Endodermal cell (in vitro differentiated cells): ENCODE data around the gene CDKL1. TPM values are rescaled to one million over a fixed set of nuclear protein-coding genes. Genes with fewer than 3 reads are reported as not detected.

Experiments
- DNase-seq: peaks from one replicate; pipeline ENCODE4 v3.0.0-alpha.2; 2017
- H3K27ac ChIP-seq: 2 replicates; pipeline ENCODE4 v1.5.1; 2013; ENCODE audit warnings: mild to moderate bottlenecking, low read depth, low read length, moderate library complexity
- H3K27me3 ChIP-seq: 2 replicates; pipeline ENCODE4 v1.6.1; 2013; ENCODE audit warnings: mild to moderate bottlenecking, low read length, moderate library complexity; ENCODE audit not compliant: insufficient read depth, control insufficient read depth, poor library complexity, severe bottlenecking
- H3K36me3 ChIP-seq: 2 replicates; pipeline ENCODE4 v1.7.0; 2013; ENCODE audit warnings: mild to moderate bottlenecking, low read length, moderate library complexity; ENCODE audit not compliant: control insufficient read depth, insufficient read depth
- H3K4me1 ChIP-seq: one replicate; pipeline ENCODE4 v1.7.0; 2013; ENCODE audit warnings: low read length; ENCODE audit not compliant: control insufficient read depth, insufficient read depth
- H3K4me3 ChIP-seq: 2 replicates; pipeline ENCODE4 v1.5.1; 2013; ENCODE audit warnings: mild to moderate bottlenecking, low read length, moderate library complexity
- H3K9ac ChIP-seq: 2 replicates; pipeline ENCODE4 v1.6.1; 2013; ENCODE audit warnings: mild to moderate bottlenecking, low read length, moderate library complexity; ENCODE audit not compliant: poor library complexity, severe bottlenecking; ENCODE audit errors: extremely low read depth
- H3K9me3 ChIP-seq: 2 replicates; pipeline ENCODE4 v1.6.1; 2013; ENCODE audit warnings: mild to moderate bottlenecking, low read length, moderate library complexity; ENCODE audit not compliant: control insufficient read depth
- H3K27ac Mint-ChIP-seq: 2 replicates; pipeline ENCODE4 v1.8.0; 2020; ENCODE audit warnings: mixed read lengths
- H3K27me3 Mint-ChIP-seq: 2 replicates; pipeline ENCODE4 v1.8.0; 2021; ENCODE audit warnings: mild to moderate bottlenecking, mixed read lengths; ENCODE audit not compliant: insufficient read depth
- H3K36me3 Mint-ChIP-seq: 2 replicates; pipeline ENCODE4 v1.8.0; 2020; ENCODE audit warnings: low read depth, mixed read lengths
- H3K4me1 Mint-ChIP-seq: 2 replicates; pipeline ENCODE4 v1.8.0; 2020; ENCODE audit warnings: mixed read lengths
- H3K4me3 Mint-ChIP-seq: 2 replicates; pipeline ENCODE4 v1.8.0; 2020; ENCODE audit warnings: mild to moderate bottlenecking, moderate library complexity, mixed read lengths
- H3K9me3 Mint-ChIP-seq: 2 replicates; pipeline ENCODE4 v1.8.0; 2020; ENCODE audit warnings: mild to moderate bottlenecking, mixed read lengths
- CTCF ChIP-seq: fragments of 200-600 bp; sonication (generic); conservative IDR thresholded peaks from 2 replicates; pipeline ENCODE4 v1.5.0; 2021; ENCODE audit warnings: antibody characterized with exemption, mild to moderate bottlenecking
- WGBS, 2 experiments: methylation state at CpG; one replicate each; pipeline versions ENCODE4 v1.1.5 to v1.1.7; 2013; ENCODE audit warnings: missing lambda C conversion rate in 2 of 2, mixed read lengths in 1 of 2; ENCODE audit not compliant: insufficient coverage in 1 of 2, insufficient read length in 1 of 2; 5-methylcytosine and 5-hydroxymethylcytosine counted together
- total RNA-seq, 2 donors: library from RNA; stranded (reverse); fragmentation: NEBNext Ultra II Directional in 1 of 2; extraction: Animal tissue kit (Norgen Biotek cat#: 25700) in 1 of 2; gene quantifications; 2 replicates in 1 of 2; 3 replicates in 1 of 2; pipeline ENCODE4 v1.2.1, GENCODE V29; 2021

Gene CDKL1
- total RNA-seq, 2 donors from 2014 or later: 1.5 to 2.6 TPM

GRCh38 chr14:50402965-50403364, 6.3 kb upstream of the CDKL1 start:
- no peak overlapping the region for H3K27ac Mint-ChIP-seq
- no peak for TF ChIP-seq CTCF
- peaks cover 12% of the 10 kb centered on the region for H3K4me1 Mint-ChIP-seq
- Histone ChIP-seq H3K27me3 (peaks cover 8% of the 10 kb centered on the region), H3K9me3 (no peaks in the 10 kb centered on the region), H3K4me3 (no peak overlapping the region), H3K4me1 (no peaks in the 10 kb centered on the region), H3K36me3 (no peaks in the 10 kb centered on the region), H3K27ac (no peak overlapping the region), H3K9ac (no peak overlapping the region)
- H3K9me3 Mint-ChIP-seq: peaks cover 4% of the 10 kb centered on the region
- WGBS, 2 experiments: 81 to 100% methylated on average over 1 of the region's 1 CpG
- peaks cover 6% of the 10 kb centered on the region for H3K27me3 Mint-ChIP-seq
- peaks cover 2% of the 10 kb centered on the region for H3K36me3 Mint-ChIP-seq
- DNase-seq: no peak
- H3K4me3 Mint-ChIP-seq: no peak overlapping the region

GRCh38 chr14:50400461-50400860, 3.8 kb upstream of the CDKL1 start:
- Histone ChIP-seq H3K4me1 (no peaks in the 10 kb centered on the region), H3K27me3 (peaks cover 14% of the 10 kb centered on the region), H3K9me3 (no peaks in the 10 kb centered on the region), H3K27ac (no peak overlapping the region), H3K36me3 (no peaks in the 10 kb centered on the region), H3K9ac (no peak overlapping the region), H3K4me3 (no peak overlapping the region)
- Mint-ChIP-seq H3K36me3 (peaks cover 1% of the 10 kb centered on the region), H3K27me3 (peaks cover 22% of the 10 kb centered on the region), H3K4me3 (no peak overlapping the region), H3K27ac (no peak overlapping the region), H3K4me1 (peaks cover 24% of the 10 kb centered on the region), H3K9me3 (peaks cover 3% of the 10 kb centered on the region)
- no peak for TF ChIP-seq CTCF
- DNase-seq: no peak
- WGBS, 2 experiments: 90 to 100% methylated on average over 2 of the region's 2 CpGs

- 89 to 93% methylated on average over 4 to 6 of the region's 6 CpGs for WGBS, 2 experiments
- no peak overlapping the region for H3K4me3 ChIP-seq
- TF ChIP-seq CTCF: no peak
- no peak overlapping the region for H3K4me3 Mint-ChIP-seq
- no peak overlapping the region for H3K27ac Mint-ChIP-seq
- no peaks in the 10 kb centered on the region for H3K36me3 ChIP-seq
- H3K4me1 ChIP-seq: no peaks in the 10 kb centered on the region
- H3K9me3 Mint-ChIP-seq: peaks cover 1% of the 10 kb centered on the region
- no peaks in the 10 kb centered on the region for H3K36me3 Mint-ChIP-seq
- no peak overlapping the region for H3K27ac ChIP-seq
- H3K4me1 Mint-ChIP-seq: peaks cover 24% of the 10 kb centered on the region
- H3K27me3 Mint-ChIP-seq: peaks cover 29% of the 10 kb centered on the region
- DNase-seq: no peak
- peaks cover 14% of the 10 kb centered on the region for H3K27me3 ChIP-seq
- no peaks in the 10 kb centered on the region for H3K9me3 ChIP-seq
- no peak overlapping the region for H3K9ac ChIP-seq
Measured at GRCh38 chr14:50399251-50400032, 2.8 kb upstream of the CDKL1 start.
